HFF-Myc (cell line): ENCODE data around the gene TEX54.
"Not testable (repeated sequence)": the region's sequence is repeated elsewhere in the genome, so short reads cannot be mapped to it uniquely, and the experiment has no call there.

Experiments used
- DNase-seq: peaks from one replicate; pipeline ENCODE4 v3.0.0-alpha.2; 2011; ENCODE audit warnings: low read depth; ENCODE audit errors: extremely low read depth
- H3K4me3 ChIP-seq: replicated peaks from 2 replicates; pipeline ENCODE4 v1.5.1; 2011; ENCODE audit warnings: low read depth, mild to moderate bottlenecking, control low read depth, low read length
- TF ChIP-seq, protein P1 (sequence below): IDR thresholded peaks from 2 replicates; pipeline ENCODE4 v1.5.1; 2012; ENCODE audit warnings: mild to moderate bottlenecking, low read depth, low read length, control low read depth; ENCODE audit errors: missing control alignments

Gene TEX54

DNA sequence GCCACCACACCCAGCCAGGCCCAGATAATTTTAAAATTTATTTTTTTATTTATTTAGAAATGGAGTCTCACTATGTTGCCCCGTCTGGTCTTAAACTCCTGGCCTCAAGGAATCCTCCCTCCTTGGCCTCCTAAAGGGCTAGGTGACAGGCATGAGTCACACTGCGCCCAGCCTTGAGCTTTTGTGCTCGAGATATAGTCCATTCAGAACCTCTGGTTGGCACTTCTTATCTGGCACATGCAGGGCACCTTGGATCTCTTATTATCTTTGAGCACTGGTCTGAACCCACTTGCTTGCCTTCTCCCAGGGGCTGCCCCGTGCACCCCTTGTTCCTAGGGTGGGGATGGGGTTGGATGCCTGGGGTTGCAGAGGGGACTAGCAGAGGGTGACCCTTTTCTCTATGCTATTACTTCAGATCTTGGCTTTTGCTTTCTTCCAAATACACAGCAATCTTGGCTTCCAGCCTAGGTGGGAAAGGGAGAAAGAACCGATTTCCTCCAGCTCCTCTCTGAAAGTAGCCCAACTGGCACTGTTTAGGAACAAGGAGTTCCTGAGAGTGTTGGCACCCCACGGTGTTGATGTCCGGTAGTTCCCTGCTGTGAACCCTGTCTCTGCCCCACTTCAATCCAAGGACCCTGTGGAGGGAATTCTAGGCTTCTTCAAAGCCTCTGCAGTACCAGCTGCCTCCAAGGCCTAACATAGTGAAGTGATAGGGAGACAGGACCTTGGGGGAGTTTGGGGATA is 46.8 kb upstream of the TEX54 start:
- DNase-seq: no peak
- TF ChIP-seq, protein P1, sequence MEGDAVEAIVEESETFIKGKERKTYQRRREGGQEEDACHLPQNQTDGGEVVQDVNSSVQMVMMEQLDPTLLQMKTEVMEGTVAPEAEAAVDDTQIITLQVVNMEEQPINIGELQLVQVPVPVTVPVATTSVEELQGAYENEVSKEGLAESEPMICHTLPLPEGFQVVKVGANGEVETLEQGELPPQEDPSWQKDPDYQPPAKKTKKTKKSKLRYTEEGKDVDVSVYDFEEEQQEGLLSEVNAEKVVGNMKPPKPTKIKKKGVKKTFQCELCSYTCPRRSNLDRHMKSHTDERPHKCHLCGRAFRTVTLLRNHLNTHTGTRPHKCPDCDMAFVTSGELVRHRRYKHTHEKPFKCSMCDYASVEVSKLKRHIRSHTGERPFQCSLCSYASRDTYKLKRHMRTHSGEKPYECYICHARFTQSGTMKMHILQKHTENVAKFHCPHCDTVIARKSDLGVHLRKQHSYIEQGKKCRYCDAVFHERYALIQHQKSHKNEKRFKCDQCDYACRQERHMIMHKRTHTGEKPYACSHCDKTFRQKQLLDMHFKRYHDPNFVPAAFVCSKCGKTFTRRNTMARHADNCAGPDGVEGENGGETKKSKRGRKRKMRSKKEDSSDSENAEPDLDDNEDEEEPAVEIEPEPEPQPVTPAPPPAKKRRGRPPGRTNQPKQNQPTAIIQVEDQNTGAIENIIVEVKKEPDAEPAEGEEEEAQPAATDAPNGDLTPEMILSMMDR: no peak

DNA sequence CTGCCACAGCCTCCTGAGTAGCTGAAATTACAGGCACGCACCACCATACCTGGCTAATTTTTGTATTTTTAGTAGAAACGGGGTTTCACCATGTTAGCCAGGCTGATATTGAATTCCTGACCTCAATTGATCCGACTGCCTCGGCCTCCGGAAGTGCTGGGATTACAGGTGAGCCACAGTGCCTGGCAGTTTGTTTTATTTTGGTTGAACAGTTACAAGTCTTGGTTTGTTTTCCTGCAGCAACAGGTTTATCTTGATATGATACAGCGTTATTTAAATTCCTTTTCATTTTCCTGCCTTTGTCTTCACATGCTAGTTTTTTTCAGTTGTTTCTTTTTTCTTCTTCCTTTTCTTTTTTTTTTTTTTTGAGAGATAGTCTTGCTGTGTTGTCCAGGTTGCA is 44.1 kb upstream of the TEX54 start:
- no peak for DNase-seq
- TF ChIP-seq, protein P1: no peak
- no peak overlapping the region for H3K4me3 ChIP-seq

More for the DNA sequence above, 46.8 kb upstream of the TEX54 start:
- H3K4me3 ChIP-seq: peak overlapping the region; percentile 95

DNA sequence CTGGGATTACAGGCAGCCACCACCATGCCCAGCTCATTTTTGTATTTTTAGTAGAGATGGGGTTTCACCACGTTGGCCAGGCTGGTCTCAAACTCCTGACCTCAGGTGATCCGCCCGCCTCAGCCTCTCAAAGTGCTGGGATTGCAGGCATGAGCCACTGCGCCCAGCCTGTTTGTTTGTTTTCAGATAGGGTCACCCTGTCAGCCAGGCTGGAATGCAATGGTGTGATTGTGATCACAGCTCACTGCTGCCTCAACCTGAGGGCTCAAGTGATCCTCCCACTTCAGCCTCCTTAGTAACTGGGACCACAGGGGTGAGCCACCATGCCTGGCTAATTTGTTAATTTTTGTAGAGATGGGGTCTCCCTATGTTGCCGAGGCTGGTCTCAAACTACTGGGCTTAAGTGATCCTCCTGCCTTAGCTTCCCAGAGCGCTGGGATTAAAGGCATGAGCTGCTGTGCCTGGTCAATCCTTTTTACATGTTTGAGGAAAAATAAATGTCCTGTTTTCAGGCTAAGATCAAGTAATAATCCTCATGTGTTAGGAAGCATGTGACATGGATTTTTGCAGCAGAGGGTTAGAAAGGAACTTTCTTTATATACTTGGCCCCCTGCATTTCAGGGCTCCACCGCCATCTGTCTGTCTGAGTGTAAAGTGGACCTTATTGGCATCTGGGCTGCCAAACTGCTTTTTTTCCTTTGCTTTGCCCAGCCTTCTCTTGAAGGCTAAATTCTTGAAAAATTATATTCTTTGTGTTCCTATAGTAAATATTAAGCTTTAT is 43.2 kb upstream of the TEX54 start:
- TF ChIP-seq, protein P1: no peak
- no peak for DNase-seq
- H3K4me3 ChIP-seq: no peak overlapping the region

DNA sequence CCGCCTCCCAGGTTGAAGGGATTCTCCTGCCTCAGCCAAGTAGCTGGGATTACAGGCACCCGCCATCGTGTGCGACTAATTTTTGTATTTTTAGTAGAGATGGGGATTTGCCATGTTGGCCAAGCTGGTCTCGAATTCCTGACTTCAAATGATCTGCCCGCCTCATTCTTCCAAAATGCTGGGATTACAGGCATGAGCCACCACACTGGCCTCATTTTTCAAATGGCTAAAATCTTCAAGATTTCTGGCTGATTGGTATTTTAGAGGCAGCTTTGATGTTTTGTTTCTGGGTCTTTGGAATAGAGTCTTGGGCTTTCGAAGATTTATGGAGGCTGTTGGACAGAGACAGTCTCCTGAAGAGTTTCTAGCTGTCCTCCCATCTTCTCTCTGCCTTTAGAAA is 42.2 kb upstream of the TEX54 start:
- H3K4me3 ChIP-seq: no peak overlapping the region
- no peak for DNase-seq
- TF ChIP-seq, protein P1: no peak

DNA sequence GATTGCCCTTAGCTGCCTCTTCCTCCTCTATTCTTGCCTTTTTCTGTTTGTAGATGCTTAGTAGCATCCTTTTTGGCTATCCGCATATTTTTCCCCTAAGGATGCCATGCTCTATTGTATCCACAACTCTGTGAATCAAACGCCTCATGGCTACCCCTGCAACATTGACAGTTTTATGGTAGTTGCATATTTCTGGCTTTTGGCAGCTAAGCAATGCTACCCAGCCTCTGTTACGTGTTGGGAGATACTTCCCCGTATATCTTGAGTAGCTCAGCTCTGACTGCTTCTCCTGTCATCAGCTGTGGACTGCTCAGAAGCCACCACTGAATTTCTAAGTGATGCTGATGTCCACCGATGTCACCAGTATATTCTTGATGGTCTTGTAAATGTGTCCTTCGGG is 33.0 kb upstream of the TEX54 start:
- no peak overlapping the region for H3K4me3 ChIP-seq
- TF ChIP-seq, protein P1: no peak
- DNase-seq: no peak

DNA sequence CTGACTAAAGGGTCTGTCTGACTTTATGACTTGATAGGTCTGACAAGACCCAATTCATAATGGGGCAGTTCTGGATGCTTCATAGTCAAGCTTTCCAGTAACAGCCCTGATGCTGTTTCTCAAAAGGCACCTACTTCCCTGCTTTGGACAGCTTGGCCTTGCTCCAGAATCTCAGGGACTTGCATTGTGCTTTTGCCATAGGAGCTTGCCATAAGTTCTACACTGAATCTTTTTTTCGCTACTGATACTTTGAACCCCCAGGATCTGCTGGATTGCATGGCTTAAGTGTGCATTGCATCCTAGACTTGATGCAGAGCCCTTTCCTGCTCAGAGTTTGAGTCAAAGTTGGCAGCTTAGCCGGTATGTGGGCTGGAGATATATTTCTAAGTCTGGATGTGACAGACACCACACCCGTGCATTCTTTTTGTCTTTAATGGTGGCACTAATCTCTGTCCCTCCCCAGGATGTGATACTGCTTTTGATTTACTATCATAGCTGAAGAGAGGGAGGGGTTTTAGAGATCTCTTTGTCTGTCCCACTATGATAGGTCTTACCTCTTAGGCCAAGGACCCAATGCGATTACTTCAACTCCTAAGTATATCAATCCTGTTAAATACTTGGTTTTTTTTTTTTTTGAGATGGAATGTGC is 31.2 kb upstream of the TEX54 start:
- TF ChIP-seq, protein P1: no peak
- no peak for DNase-seq
- no peak overlapping the region for H3K4me3 ChIP-seq

DNA sequence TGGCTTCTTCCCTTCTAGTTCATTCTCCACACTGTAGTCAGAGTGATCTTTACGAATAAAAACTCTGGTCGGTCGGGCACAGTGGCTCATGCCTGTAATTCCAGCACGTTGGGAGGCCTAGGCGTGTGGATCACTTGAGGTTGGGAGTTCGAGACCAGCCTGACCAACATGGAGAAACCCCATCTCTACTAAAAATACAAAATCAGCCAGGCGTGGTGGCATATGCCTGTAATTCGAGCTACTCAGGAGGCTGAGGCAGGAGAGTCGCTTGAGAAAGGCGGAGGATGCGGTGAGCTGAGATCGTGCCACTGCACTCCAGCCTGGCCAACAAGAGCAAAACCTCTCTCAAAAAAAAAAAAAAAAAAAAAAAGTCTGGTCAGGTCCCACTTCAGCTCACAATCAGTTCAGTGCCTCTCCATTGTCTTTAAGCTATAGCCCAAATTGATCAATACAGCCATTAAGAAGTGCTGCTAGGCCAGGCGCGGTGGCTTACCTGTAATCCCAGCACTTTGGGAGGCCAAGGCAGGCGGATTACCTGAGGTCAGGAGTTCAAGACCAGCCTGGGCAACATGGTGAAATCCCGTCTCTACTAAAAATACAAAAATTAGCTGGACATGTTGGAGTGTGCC is 29.0 kb upstream of the TEX54 start:
- H3K4me3 ChIP-seq, DNase-seq: not testable (repeated sequence)
